DMS79 treated with DMSO at 0.1 percent for 48 hours (cell line): ENCODE data around the gene PGBD5.

Source experiments
- DNase-seq: peaks from one replicate; lab custom pipeline; 2025; lab: John Stamatoyannopoulos, UW

The PGBD5 gene

GRCh38 chr1:230300322-230301301 lies 125.5 kb downstream of the PGBD5 start:
- no peak for DNase-seq

- no peak for DNase-seq
Observed at GRCh38 chr1:230299191-230300006, 126.7 kb downstream of the PGBD5 start.

GRCh38 chr1:230295367-230295766 lies 130.8 kb downstream of the PGBD5 start:
- no peak for DNase-seq

- no peak for DNase-seq
Observed at GRCh38 chr1:230293390-230293700, 132.8 kb downstream of the PGBD5 start.

- DNase-seq, result peak; percentile 74
Observed at GRCh38 chr1:230292689-230293389, 133.3 kb downstream of the PGBD5 start.

GRCh38 chr1:230291731-230292620 lies 134.2 kb downstream of the PGBD5 start:
- DNase-seq, result peak; percentile 61

GRCh38 chr1:230289350-230289644 lies 136.8 kb downstream of the PGBD5 start:
- no peak for DNase-seq

- DNase-seq, result no peak
Observed at GRCh38 chr1:230288641-230289349, 137.3 kb downstream of the PGBD5 start.

GRCh38 chr1:230287674-230288315 lies 138.3 kb downstream of the PGBD5 start:
- no peak for DNase-seq

- no peak for DNase-seq
Observed at GRCh38 chr1:230286890-230287269, 139.3 kb downstream of the PGBD5 start.

- no peak for DNase-seq
Observed at GRCh38 chr1:230286166-230286889, 139.8 kb downstream of the PGBD5 start.

- DNase-seq, result no peak
Observed at GRCh38 chr1:230285351-230285750, 140.8 kb downstream of the PGBD5 start.

- DNase-seq, result no peak
Observed at GRCh38 chr1:230284891-230285290, 141.2 kb downstream of the PGBD5 start.

GRCh38 chr1:230283678-230284077 lies 142.5 kb downstream of the PGBD5 start:
- no peak for DNase-seq

GRCh38 chr1:230282157-230282556 lies 144.0 kb downstream of the PGBD5 start:
- DNase-seq, result no peak

GRCh38 chr1:230281556-230281955 lies 144.6 kb downstream of the PGBD5 start:
- DNase-seq, result no peak

GRCh38 chr1:230280906-230281413 lies 145.2 kb downstream of the PGBD5 start:
- no peak for DNase-seq

GRCh38 chr1:230280054-230280795 lies 145.9 kb downstream of the PGBD5 start:
- DNase-seq, result no peak

- DNase-seq, result no peak
Observed at GRCh38 chr1:230279583-230279945, 146.6 kb downstream of the PGBD5 start.
